SH-SY5Y (cell line): Measurements from ENCODE around the gene TRAP1.

Experiments used
- GATA2 ChIP-seq: IDR thresholded peaks from 2 replicates; pipeline ENCODE4 v1.6.1; 2011; ENCODE audit warnings: mild to moderate bottlenecking, low read depth, low read length
- GATA3 ChIP-seq: IDR thresholded peaks from 2 replicates; pipeline ENCODE4 v1.6.1; 2011; ENCODE audit warnings: low read depth, mild to moderate bottlenecking, low read length, moderate library complexity

DNA sequence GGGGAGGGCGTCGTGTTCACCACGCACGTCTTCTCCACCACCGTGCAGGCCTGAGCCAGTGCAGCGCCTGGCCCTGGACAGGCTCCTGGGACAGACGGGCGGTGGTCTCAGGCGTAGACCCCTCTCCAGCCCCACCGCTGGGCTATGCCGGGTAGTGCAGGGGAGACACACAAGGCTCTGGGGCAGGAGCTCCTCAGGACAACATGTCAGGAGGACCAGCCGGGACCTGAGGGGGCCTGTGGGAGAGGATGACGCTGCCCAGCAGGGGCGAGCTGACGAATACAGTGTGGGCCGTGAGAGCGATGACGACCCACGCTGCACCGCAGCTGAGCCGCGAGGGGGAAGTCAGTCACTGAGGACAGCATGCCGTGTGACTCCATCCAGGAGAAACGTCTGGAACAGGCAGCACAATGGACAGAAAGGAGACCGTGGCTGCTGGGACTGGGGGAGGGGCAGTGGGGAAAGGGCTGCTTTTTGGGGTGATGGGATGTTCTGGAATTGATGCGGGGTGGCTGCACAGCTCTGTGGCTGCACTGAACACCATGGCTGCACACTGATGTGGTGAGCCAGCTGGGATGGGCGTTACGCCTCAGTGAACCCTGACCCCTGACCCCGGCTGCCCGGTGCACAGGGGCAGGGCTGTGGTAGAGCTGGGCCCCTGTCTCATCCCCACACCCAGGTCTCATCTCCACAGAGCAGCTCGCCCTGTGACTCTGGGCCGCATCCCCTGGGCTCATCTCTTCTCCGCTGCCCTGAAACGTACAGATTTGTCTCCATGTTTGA, 42.6 kb downstream of the TRAP1 start:
- TF ChIP-seq GATA2: no peak
- no peak for TF ChIP-seq GATA3
